A549 (cell line): ENCODE data around the gene ZNF212. TPM values are rescaled to one million over a fixed set of nuclear protein-coding genes. Genes with fewer than 3 reads are reported as not detected.

Experiments
- ATAC-seq, 2 experiments: fragments of 200-7000 bp in 1 of 2; fragments of >200 bp in 1 of 2; cut with Nextera tagmentation in 1 of 2; cut with Tn5 transposase in 1 of 2; 3 replicates each; pipeline versions ENCODE4 v1.8.0 to v1.9.1; 2018 to 2020; ENCODE audit warnings: mild to moderate bottlenecking in 1 of 2, moderate library complexity in 1 of 2
- CTCF ChIA-PET: fragments of 300-600 bp; sonication (Branson Sonifier 250); formaldehyde crosslinking; extraction: SDS; loops from one replicate; lab custom pipeline; 2021; ENCODE audit warnings: antibody characterized with exemption, inconsistent platforms; lab: Yijun Ruan, JAX
- POLR2A ChIA-PET: fragments of 350-600 bp; formaldehyde crosslinking; extraction: SDS; loops from one replicate; lab custom pipeline; 2021; ENCODE audit warnings: antibody characterized with exemption, inconsistent platforms; lab: Yijun Ruan, JAX
- DNase-seq, 2 experiments: peaks; one replicate each; pipeline versions ENCODE4 v3.0.0 to v3.0.0-alpha.2; 2011 to 2016; ENCODE audit warnings: low read depth in 1 of 2, low spot score in 1 of 2
- FAIRE-seq: peaks from 2 replicates; lab custom pipeline; 2011; peaks lifted over from hg19 to GRCh38; lab: Jason Lieb, UNC
- H3K27ac ChIP-seq, 2 experiments: fragments of >200 bp; sonication (Bioruptor Twin); formaldehyde crosslinking; 3 replicates each; pipeline ENCODE4 v1.5.1; 2016 to 2017
- H3K4me1 ChIP-seq: fragments of >200 bp; sonication (Bioruptor Twin); formaldehyde crosslinking; 3 replicates; pipeline ENCODE4 v1.6.1; 2016
- H3K4me2 ChIP-seq: fragments of >200 bp; sonication (Bioruptor Twin); formaldehyde crosslinking; 3 replicates; pipeline ENCODE4 v1.6.1; 2016
- H3K4me3 ChIP-seq: fragments of >200 bp; sonication (Bioruptor Twin); formaldehyde crosslinking; 3 replicates; pipeline ENCODE4 v1.5.1; 2016
- H3K9me3 ChIP-seq: fragments of >200 bp; sonication (Bioruptor Twin); formaldehyde crosslinking; 3 replicates; pipeline ENCODE4 v1.6.1; 2016
- BCL3 ChIP-seq: fragments of >200 bp; sonication (Bioruptor Twin); formaldehyde crosslinking; IDR thresholded peaks from 3 replicates; pipeline ENCODE4 v1.6.1; 2016
- BHLHE40 ChIP-seq: IDR thresholded peaks from 2 replicates; pipeline ENCODE4 v1.6.1; 2012; ENCODE audit warnings: low read depth, low read length, inconsistent platforms
- CBX2 ChIP-seq: fragments of 200-600 bp; sonication (generic); IDR thresholded peaks from 2 replicates; pipeline ENCODE4 v1.6.1; 2016; ENCODE audit warnings: low read depth, mild to moderate bottlenecking, borderline replicate concordance
- CHD2 ChIP-seq: fragments of 150-350 bp; IDR thresholded peaks from 2 replicates; pipeline ENCODE4 v1.6.1; 2014; ENCODE audit warnings: low read length; ENCODE audit not compliant: partially characterized antibody
- CHD4 ChIP-seq: fragments of 200-600 bp; sonication (generic); IDR thresholded peaks from 2 replicates; pipeline ENCODE4 v1.6.1; 2016; ENCODE audit warnings: antibody characterized with exemption, mild to moderate bottlenecking, borderline replicate concordance
- EHMT2 ChIP-seq: fragments of 200-600 bp; sonication (generic); IDR thresholded peaks from 2 replicates; pipeline ENCODE4 v1.6.1; 2016; ENCODE audit warnings: antibody characterized with exemption, low read depth, mild to moderate bottlenecking, moderate library complexity
- ELK1 ChIP-seq: fragments of 150-350 bp; IDR thresholded peaks from 2 replicates; pipeline ENCODE4 v1.6.1; 2014; ENCODE audit warnings: low read depth, mild to moderate bottlenecking, low read length
- FOXS1 ChIP-seq: fragments of 250-450 bp; sonication (Bioruptor Pico); IDR thresholded peaks from 2 replicates; pipeline ENCODE4 v1.5.0; 2020; ENCODE audit warnings: mild to moderate bottlenecking, moderate library complexity
- HOXA7 ChIP-seq: fragments of 250-450 bp; sonication (Bioruptor Pico); IDR thresholded peaks from 2 replicates; pipeline ENCODE4 v1.5.0; 2020; ENCODE audit warnings: mild to moderate bottlenecking, moderate library complexity
- HOXB13 ChIP-seq: fragments of 250-450 bp; sonication (Bioruptor Pico); IDR thresholded peaks from 2 replicates; pipeline ENCODE4 v1.5.0; 2020; ENCODE audit warnings: low read depth, mild to moderate bottlenecking, moderate library complexity
- JUN ChIP-seq, 2 experiments: fragments of >200 bp; sonication (Bioruptor Twin); formaldehyde crosslinking; IDR thresholded peaks; 2 replicates in 1 of 2; 3 replicates in 1 of 2; pipeline ENCODE4 v1.6.1; 2016 to 2017
- KDM1A ChIP-seq: fragments of 200-600 bp; sonication (generic); IDR thresholded peaks from 2 replicates; pipeline ENCODE4 v1.6.1; 2016; ENCODE audit warnings: low read depth, mild to moderate bottlenecking
- KDM5A ChIP-seq: fragments of 200-600 bp; sonication (generic); IDR thresholded peaks from 2 replicates; pipeline ENCODE4 v1.6.1; 2016; ENCODE audit warnings: antibody characterized with exemption, mild to moderate bottlenecking
- MAX ChIP-seq: IDR thresholded peaks from 2 replicates; pipeline ENCODE4 v1.6.1; 2012
- MYC ChIP-seq: IDR thresholded peaks from 2 replicates; pipeline ENCODE4 v1.6.1; 2012; ENCODE audit warnings: mild to moderate bottlenecking, inconsistent platforms, low read length, improper control_type of control experiment, borderline replicate concordance
- NFE2L2 ChIP-seq: fragments of 150-350 bp; conservative IDR thresholded peaks from 2 replicates; pipeline ENCODE4 v1.6.1; 2014; ENCODE audit warnings: low read length
- NPAS2 ChIP-seq: fragments of 250-450 bp; sonication (Bioruptor Pico); IDR thresholded peaks from 2 replicates; pipeline ENCODE4 v1.8.0; 2022; ENCODE audit warnings: mild to moderate bottlenecking, moderate library complexity, borderline replicate concordance
- NR3C1 ChIP-seq: fragments of >200 bp; sonication (Bioruptor Twin); formaldehyde crosslinking; IDR thresholded peaks from 3 replicates; pipeline ENCODE4 v1.6.1; 2017
- PHF8 ChIP-seq: fragments of 200-600 bp; sonication (generic); IDR thresholded peaks from 2 replicates; pipeline ENCODE4 v1.6.1; 2016; ENCODE audit warnings: low read depth, mild to moderate bottlenecking, antibody characterized with exemption, moderate library complexity, borderline replicate concordance
- POLR2A ChIP-seq: IDR thresholded peaks from 2 replicates; pipeline ENCODE4 v1.6.1; 2012; ENCODE audit warnings: mild to moderate bottlenecking, low read length
- RAD21 ChIP-seq, 2 experiments: fragments of >200 bp in 1 of 2; sonication (Bioruptor Twin) in 1 of 2; formaldehyde crosslinking in 1 of 2; IDR thresholded peaks in 1 of 2; conservative IDR thresholded peaks in 1 of 2; 2 replicates in 1 of 2; 3 replicates in 1 of 2; pipeline ENCODE4 v1.6.1; 2012 to 2018; ENCODE audit warnings: inconsistent platforms in 1 of 2
- RARB ChIP-seq: fragments of 250-450 bp; sonication (Bioruptor Pico); IDR thresholded peaks from 2 replicates; pipeline ENCODE4 v1.8.0; 2021; ENCODE audit warnings: mild to moderate bottlenecking, moderate library complexity
- RCOR1 ChIP-seq: fragments of 150-350 bp; IDR thresholded peaks from 2 replicates; pipeline ENCODE4 v1.6.1; 2014; ENCODE audit warnings: antibody characterized with exemption, low read length, low read depth
- RFX5 ChIP-seq: fragments of 450-650 bp; IDR thresholded peaks from 2 replicates; pipeline ENCODE4 v1.7.1; 2014; ENCODE audit warnings: antibody characterized with exemption, mild to moderate bottlenecking, moderate library complexity
- RNF2 ChIP-seq: fragments of 200-600 bp; sonication (generic); IDR thresholded peaks from 2 replicates; pipeline ENCODE4 v1.6.1; 2016; ENCODE audit warnings: low read depth, mild to moderate bottlenecking, antibody characterized with exemption, moderate library complexity, borderline replicate concordance
- TFCP2L1 ChIP-seq: fragments of 250-450 bp; sonication (Bioruptor Pico); IDR thresholded peaks from 2 replicates; pipeline ENCODE4 v1.5.0; 2021; ENCODE audit warnings: mild to moderate bottlenecking
- TP53 ChIP-seq: fragments of 250-450 bp; sonication (Bioruptor Pico); IDR thresholded peaks from 2 replicates; pipeline ENCODE4 v1.5.0; 2021; ENCODE audit warnings: mild to moderate bottlenecking, moderate library complexity
- ZNF302 ChIP-seq: fragments of 250-450 bp; sonication (Bioruptor Pico); IDR thresholded peaks from 2 replicates; pipeline ENCODE4 v1.9.0; 2021; ENCODE audit warnings: inconsistent platforms, mild to moderate bottlenecking, moderate library complexity
- ZSCAN20 ChIP-seq: fragments of 250-450 bp; sonication (Bioruptor Pico); IDR thresholded peaks from 2 replicates; pipeline ENCODE4 v1.8.0; 2022; ENCODE audit warnings: mild to moderate bottlenecking, moderate library complexity
- WGBS: methylation state at CpG from one replicate; pipeline ENCODE4 v1.1.6; 2017; ENCODE audit errors: missing lambda C conversion rate; 5-methylcytosine and 5-hydroxymethylcytosine counted together
- polyA plus RNA-seq, 4 experiments: library from polyadenylated mRNA; depleted of rRNA in 3 of 4; stranded (reverse); fragments of >200 nt; fragmentation: RNase III in 1 of 4; extraction: RNeasy Plus Mini Kit Qiagen cat#74134 plus additional on column Dnase treatment in 1 of 4; gene quantifications; 2 replicates in 3 of 4; 3 replicates in 1 of 4; pipeline ENCODE4 v1.2.3, GENCODE V29; 2011 to 2017
- TF ChIP-seq, protein P1 (sequence below): IDR thresholded peaks from 2 replicates; pipeline ENCODE4 v1.6.1; 2012

Gene ZNF212
- polyA plus RNA-seq, 2 of the 4 experiments (the other 2 are of a cell fraction) = 5.5 to 7.9 TPM

DNA sequence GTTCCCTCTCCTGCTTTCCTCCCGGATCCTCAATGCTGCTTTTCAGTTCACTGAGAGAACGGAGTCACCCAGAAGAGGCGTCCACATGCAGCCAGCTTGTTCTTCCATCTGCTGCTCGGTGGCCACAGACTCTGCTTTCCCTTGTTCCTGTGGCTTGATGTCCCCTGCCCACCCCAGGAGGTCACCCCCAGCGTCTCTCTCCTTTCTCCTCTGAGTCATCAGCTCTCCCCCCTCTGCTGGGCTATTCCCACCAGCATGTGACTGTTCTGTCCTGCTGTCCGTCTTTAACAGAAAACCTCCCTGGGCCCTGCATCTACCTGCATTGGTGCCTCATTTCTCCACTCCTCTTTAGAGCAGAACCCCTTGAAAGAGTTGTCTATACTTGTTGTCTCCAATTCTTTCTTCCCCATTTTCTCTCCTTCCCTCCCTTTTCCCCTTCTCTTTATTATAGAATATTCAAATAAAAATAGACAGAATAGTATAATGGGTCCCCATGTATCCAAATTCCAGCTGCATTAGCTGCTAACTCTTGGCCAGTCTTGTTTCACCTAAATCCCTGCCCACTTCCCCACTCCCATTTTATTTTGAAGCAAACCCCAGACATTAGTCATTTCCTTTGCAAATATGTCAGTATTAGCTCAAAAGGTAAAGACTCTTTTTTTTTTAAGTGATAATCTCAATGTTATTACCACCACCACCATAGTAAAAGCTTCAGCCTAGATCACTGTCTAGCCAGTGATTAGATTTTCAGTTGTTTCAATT, 40.0 kb upstream of the ZNF212 start:
- no peak for DNase-seq
- no peak overlapping the region for H3K4me3 ChIP-seq
- POLR2A ChIA-PET = no interaction called here
- no peak for ATAC-seq
- no peak overlapping the region for H3K27ac ChIP-seq
- H3K9me3 ChIP-seq = no peaks in the 10 kb centered on the region
- CTCF ChIA-PET = interaction anchor here (2.3 to 3.4 kb wide), 2 partner anchors 11 to 52 kb away, joined by 9 to 12 read pairs; partner anchors contain the start of gene ZNF398
- H3K4me1 ChIP-seq = peaks cover 14% of the 10 kb centered on the region; the same call in 1 of the 3 replicates
- TF ChIP-seq CBX2 = no peak
- no peak for TF ChIP-seq MYC
- TF ChIP-seq, protein P1, sequence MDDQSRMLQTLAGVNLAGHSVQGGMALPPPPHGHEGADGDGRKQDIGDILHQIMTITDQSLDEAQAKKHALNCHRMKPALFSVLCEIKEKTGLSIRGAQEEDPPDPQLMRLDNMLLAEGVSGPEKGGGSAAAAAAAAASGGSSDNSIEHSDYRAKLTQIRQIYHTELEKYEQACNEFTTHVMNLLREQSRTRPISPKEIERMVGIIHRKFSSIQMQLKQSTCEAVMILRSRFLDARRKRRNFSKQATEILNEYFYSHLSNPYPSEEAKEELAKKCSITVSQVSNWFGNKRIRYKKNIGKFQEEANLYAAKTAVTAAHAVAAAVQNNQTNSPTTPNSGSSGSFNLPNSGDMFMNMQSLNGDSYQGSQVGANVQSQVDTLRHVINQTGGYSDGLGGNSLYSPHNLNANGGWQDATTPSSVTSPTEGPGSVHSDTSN = no peak
- no peak for TF ChIP-seq RNF2
- no peak for TF ChIP-seq HOXA7 (CRISPR knock-in tag)
- no peak for TF ChIP-seq RAD21 (conservative IDR thresholded peaks at IDR 0.05 in 1 of 2, IDR thresholded peaks at IDR 0.05 in 1 of 2)
- TF ChIP-seq TFCP2L1 (CRISPR knock-in tag) = no peak
- no peak for TF ChIP-seq FOXS1 (CRISPR knock-in tag)
- TF ChIP-seq CHD2 = no peak
- no peak for TF ChIP-seq BCL3
- no peak for TF ChIP-seq RFX5
- no peak for TF ChIP-seq NPAS2 (CRISPR knock-in tag)
- TF ChIP-seq JUN (IDR thresholded peaks at IDR 0.05) = no peak
- TF ChIP-seq PHF8 = no peak
- TF ChIP-seq RCOR1 = no peak
- no peak for TF ChIP-seq HOXB13 (CRISPR knock-in tag)
- no peak for TF ChIP-seq MAX
- TF ChIP-seq KDM1A = no peak
- TF ChIP-seq NR3C1 = no peak
- TF ChIP-seq RARB (CRISPR knock-in tag) = no peak
- WGBS = 97% methylated on average over 6 of the region's 6 CpGs
- no peak for FAIRE-seq
- no peak overlapping the region for H3K4me2 ChIP-seq

DNA sequence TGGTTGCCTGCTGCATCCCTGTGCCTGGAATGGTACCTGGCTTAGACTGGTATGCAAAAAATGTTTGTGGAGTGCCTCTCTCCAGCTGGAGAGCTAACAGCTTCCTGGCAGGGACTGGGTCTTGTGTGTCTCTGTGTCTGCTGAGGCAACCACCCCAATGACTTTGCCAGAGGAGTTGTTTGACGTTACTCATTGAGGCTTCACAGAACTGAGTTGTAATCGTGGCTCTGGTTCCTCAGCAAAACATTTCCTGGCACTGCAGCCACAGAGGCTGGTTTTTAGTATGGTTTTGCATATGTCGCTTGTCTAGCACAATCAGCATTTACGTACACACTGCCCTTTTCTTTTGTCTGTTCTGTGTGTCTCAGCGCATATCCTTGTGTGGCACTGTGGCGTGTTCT, 36.6 kb upstream of the ZNF212 start:
- WGBS = 93% methylated on average over 6 of the region's 6 CpGs
- no peaks in the 10 kb centered on the region for H3K4me1 ChIP-seq
- TF ChIP-seq PHF8 = no peak
- no peak for TF ChIP-seq ELK1
- TF ChIP-seq BHLHE40 = no peak
- TF ChIP-seq CHD2 = no peak
- no peak for TF ChIP-seq POLR2A
- no peak for TF ChIP-seq TP53 (CRISPR knock-in tag)
- TF ChIP-seq KDM5A = no peak
- no peak for TF ChIP-seq RAD21 (conservative IDR thresholded peaks at IDR 0.05 in 1 of 2, IDR thresholded peaks at IDR 0.05 in 1 of 2)
- no peak for TF ChIP-seq NR3C1
- TF ChIP-seq JUN (IDR thresholded peaks at IDR 0.05) = no peak
- no peak for TF ChIP-seq CHD4
- TF ChIP-seq ZNF302 (CRISPR knock-in tag) = no peak
- no peak for TF ChIP-seq EHMT2
- TF ChIP-seq HOXB13 (CRISPR knock-in tag) = no peak
- no peak for TF ChIP-seq NFE2L2
- TF ChIP-seq ZSCAN20 (CRISPR knock-in tag) = no peak
- TF ChIP-seq, all 56 proteins: peak for 0
- ChIA-PET CTCF (no interaction called here), POLR2A (no interaction called here)
- H3K9me3 ChIP-seq = no peaks in the 10 kb centered on the region
- FAIRE-seq (no peak), ATAC-seq (no peak), DNase-seq (no peak)
- H3K4me3 ChIP-seq = no peak overlapping the region
- no peak overlapping the region for H3K27ac ChIP-seq
- H3K4me2 ChIP-seq = no peak overlapping the region
